DND-41 (cell line): ENCODE results near the gene TWF2.

Source experiments
- CTCF ChIP-seq: IDR thresholded peaks from 2 replicates; pipeline ENCODE4 v1.5.1; 2012; ENCODE audit warnings: borderline replicate concordance, low read length, moderate library complexity, mild to moderate bottlenecking; ENCODE audit not compliant: poor library complexity, severe bottlenecking; ENCODE audit errors: extremely low read depth
- EZH2 ChIP-seq: IDR thresholded peaks from 3 replicates; pipeline ENCODE4 v1.6.1; 2012; ENCODE audit warnings: borderline replicate concordance, low read depth, mild to moderate bottlenecking, moderate library complexity, low read length, inconsistent platforms; ENCODE audit not compliant: severe bottlenecking

DNA sequence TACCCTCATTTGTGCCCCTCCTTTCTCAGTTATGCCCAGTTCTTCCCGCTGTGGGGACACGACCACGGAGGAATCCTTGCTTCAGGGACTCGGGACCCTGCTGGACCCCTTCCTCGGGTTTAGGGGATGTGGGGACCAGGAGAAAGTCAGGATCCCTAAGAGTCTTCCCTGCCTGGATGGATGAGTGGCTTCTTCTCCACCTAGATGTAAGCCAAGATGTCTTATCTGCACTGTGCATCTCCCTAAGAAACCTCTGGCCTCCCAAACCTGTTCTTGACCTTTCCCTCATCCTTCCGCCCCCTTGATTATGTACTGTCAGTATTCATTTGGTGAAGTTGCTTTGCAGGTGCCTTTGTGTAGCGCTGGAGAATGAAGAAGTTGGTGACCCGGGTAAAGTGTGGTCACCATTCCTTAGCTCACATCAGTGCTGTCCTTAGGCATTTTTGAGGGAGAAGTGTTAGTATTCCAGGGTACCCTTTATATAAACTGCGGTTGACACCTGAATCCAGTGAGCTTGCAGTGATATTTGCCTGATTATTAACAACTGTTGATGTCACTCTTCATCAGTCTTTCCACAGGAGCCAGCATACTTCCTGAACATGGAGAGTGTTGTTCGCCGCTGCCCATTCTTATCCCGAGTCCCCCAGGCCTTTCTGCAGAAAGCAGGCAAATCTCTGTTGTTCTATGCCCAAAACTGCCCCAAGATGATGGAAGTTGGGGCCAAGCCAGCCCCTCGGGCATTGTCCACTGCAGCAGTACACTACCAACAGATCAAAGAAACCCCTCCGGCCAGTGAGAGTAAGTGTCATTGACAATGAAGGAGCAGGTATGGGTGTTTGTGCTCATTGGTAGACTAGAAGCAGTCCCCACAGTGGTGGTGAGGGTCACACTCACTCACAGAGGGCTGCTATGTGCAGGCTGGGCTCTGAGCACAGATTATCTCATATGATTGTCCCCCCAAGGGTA lies 40.0 kb downstream of the TWF2 start:
- TF ChIP-seq CTCF (no peak), EZH2 (no peak)
